T-helper 2 cell treated with Interferon-gamma antibody and Interleukin-4, amounts not matched to agents 5 μg/mL and 100 μg/mL, for 36 hours (primary cell): ENCODE results near the gene GNB2.
"Not testable (repeated sequence)": the region's sequence is repeated elsewhere in the genome, so short reads cannot be mapped to it uniquely, and the experiment has no call there.

Source experiments
- DNase-seq: peaks from one replicate; pipeline ENCODE4 v3.0.0; 2021; ENCODE audit warnings: low spot score
- H3K27ac Mint-ChIP-seq: one replicate; pipeline ENCODE4 v1.8.0; 2021; ENCODE audit warnings: mild to moderate bottlenecking, mixed read lengths
- H3K27me3 Mint-ChIP-seq: one replicate; pipeline ENCODE4 v1.8.0; 2021; ENCODE audit warnings: low read depth, mixed read lengths
- H3K36me3 Mint-ChIP-seq: one replicate; pipeline ENCODE4 v1.8.0; 2021; ENCODE audit warnings: low read depth, mixed read lengths
- H3K4me1 Mint-ChIP-seq: one replicate; pipeline ENCODE4 v1.8.0; 2021; ENCODE audit warnings: low read depth, mixed read lengths
- H3K4me3 Mint-ChIP-seq: one replicate; pipeline ENCODE4 v1.8.0; 2022; ENCODE audit warnings: mild to moderate bottlenecking, moderate library complexity, mixed read lengths
- H3K9me3 Mint-ChIP-seq: one replicate; pipeline ENCODE4 v1.8.0; 2021; ENCODE audit warnings: mixed read lengths

GNB2 gene

DNA sequence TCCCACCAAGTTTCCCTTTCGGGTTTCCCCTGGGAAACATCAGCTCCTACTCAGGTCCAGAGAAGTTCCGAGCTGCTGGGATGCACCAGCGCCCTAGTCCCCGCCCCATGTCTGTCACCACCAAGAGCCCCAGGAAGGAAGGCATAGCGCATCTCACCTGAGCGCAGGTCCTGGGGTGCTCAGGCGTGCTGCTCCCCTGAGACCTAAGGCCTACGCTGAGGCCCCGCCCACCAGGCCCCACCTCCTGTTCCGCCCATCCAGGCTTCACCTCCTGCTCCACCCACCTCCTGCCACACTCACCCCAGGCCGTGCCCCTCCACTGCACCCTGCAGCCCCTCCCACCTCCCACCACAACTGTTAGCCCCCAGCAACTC, 31.0 kb upstream of the GNB2 start:
- no peak overlapping the region for H3K4me3 Mint-ChIP-seq
- no peaks in the 10 kb centered on the region for H3K9me3 Mint-ChIP-seq
- H3K36me3 Mint-ChIP-seq: no peaks in the 10 kb centered on the region
- peaks cover 8% of the 10 kb centered on the region for H3K27me3 Mint-ChIP-seq
- no peak for DNase-seq
- no peaks in the 10 kb centered on the region for H3K4me1 Mint-ChIP-seq
- no peak overlapping the region for H3K27ac Mint-ChIP-seq

DNA sequence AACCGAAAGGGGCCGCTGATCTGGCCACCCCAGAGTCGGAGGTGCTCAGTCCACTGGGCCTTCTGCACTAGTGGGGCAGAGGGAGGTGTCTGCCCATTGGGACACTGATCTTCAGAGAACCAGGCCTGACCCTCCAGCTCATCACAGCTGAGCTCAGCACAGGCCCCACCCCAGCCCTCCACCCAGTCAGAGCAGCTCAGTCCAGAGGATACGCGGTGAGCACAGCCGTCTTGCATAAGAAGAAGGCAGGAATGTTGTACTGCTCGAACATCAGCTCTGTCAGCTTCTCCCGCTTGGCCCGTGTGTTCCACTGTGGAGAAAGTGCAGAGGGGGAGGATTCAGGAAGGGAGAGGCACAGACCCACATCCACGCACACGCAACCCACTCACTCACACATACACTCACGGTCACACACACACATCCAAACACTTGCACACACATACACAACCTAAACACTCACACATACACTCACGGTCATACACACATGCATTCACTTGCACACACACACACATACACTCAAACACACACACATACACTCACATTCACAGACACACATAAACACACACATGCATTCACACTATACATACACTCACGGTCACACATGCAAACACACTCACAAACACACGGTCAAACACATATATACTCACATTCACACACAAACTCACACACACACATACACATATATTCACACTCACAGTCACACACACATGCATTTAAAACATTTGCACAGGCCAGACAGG, 23.5 kb upstream of the GNB2 start:
- Mint-ChIP-seq H3K4me3 (no peak overlapping the region), H3K4me1 (no peaks in the 10 kb centered on the region), H3K27me3 (peaks cover 16% of the 10 kb centered on the region), H3K36me3 (no peaks in the 10 kb centered on the region), H3K9me3 (no peaks in the 10 kb centered on the region), H3K27ac (no peak overlapping the region)
- DNase-seq: no peak

DNA sequence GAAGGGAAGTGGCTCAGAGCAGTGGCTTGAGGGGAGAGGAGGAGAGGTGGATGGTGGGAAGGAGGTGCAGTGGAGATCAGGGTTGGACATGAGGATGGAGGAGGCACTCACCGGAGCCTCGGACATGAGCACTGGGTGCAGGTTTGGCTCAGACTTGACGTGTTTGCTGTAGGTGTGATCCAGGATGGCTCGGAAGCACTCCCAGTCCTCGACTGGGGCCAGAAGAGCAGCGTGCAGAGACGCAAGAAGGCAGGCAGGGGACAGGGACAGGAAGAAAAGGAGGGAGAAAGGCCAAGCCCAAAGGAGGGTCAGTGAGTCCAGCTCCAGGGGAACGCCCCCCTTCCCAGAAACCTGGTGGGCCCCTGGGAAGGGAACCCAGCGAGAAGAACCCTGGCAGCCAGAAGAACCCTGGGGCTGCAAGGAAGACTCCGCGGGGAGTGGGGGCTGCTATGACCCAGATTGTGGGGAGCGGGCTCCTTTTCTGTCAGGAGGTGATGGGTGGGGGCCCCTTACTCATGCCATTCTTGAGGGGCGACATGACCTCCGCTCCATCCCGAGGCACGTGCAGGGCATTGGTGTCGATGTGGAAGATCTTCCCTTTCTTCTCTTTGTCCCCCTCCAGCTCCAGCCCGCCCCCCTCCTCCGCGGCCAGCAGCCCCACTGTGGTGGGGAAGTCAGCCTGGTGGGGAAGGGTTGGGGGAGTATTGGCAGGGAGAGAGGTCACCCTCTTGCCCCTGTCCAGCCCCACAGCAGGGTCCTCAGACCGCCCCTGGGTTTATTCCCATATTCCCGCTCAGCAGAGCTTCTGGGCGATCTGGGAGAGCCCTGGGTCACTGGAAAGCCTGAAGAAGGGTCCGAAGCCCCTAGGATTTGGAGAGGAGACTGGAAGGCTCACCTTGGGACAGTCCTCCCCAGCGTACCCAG, 18.4 kb upstream of the GNB2 start:
- Mint-ChIP-seq H3K9me3 (no peaks in the 10 kb centered on the region), H3K4me1 (no peaks in the 10 kb centered on the region), H3K4me3 (no peak overlapping the region), H3K27ac (no peak overlapping the region), H3K27me3 (peaks cover 28% of the 10 kb centered on the region), H3K36me3 (no peaks in the 10 kb centered on the region)
- DNase-seq: no peak

DNA sequence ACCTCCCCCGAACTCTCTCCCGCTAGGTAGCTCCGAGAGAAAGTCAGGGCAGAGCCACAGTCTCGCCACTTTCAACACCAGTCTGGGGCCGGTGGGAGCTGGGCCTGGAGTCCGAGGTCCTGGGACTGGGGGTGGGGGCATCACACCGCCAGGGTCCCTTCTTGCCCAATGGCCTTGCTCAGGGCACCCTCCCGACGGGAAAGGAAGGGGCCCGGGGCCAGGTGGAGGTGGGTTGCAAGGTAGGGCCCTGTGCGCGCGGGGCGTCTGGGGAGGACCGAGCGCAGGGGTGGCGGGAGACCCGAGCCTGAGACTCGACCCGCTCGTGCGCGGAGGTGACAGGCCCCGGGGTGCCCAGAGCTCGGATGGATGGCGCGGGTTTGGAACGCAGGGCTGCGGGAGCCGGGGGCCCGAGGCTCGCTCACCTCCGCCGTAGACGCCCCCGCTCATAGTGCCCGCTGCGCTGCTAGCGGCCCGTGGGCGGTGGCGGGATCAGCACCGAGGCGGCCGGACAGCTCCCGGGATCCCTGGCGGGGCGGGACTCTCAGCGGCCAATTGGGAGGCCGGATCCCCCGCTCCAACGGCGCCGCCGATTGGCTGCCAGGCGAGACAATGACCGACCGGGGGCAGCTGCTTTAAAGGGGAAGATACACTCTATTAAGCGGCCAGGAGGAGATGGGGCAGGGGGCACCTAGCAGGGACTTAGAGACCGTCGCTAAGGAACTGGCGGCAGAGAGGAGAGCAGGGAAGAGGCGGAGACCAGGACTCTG, 17.4 kb upstream of the GNB2 start, which contains the start of gene ACTL6B:
Gene ACTL6B (minus strand): TSS at position 541 of the 767 bp plus-strand sequence. CDS start 94 bp downstream, at position 447.
- Mint-ChIP-seq H3K4me3 (no peak within 1 kb of the TSS), H3K9me3 (no peaks in the 10 kb centered on the region)
- DNase-seq: peak; percentile 71

DNA sequence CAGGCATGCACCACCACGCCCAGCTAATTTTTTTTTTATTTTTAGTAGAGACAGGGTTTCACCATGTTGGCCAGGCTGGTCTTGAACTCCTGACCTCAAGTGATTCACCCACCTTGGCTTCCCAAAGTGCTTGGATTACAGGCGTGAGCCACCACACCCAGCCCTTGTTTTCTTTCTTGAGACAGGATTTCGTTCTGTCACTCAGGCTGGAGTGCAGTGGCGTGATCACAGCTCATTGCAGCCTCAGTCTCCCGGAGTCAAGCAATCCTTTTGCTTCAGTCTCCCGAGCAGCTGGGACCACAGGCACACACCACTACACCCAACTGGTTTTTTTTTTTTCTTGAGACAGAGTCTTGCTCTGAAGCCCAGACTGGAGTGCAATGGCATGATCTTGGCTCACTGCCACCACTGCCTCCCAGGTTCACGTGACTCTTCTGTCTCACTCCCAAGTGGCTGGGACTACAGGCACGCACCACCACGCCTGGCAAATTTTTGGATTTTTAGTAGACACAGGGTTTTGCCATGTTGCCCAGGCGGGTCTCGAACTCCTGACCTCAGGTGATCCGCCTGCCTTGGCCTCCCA, 11.3 kb upstream of the GNB2 start:
- not testable (repeated sequence) for DNase-seq, H3K27ac Mint-ChIP-seq, H3K9me3 Mint-ChIP-seq, H3K4me1 Mint-ChIP-seq, H3K4me3 Mint-ChIP-seq, H3K36me3 Mint-ChIP-seq
- H3K27me3 Mint-ChIP-seq: peaks cover 18% of the 10 kb centered on the region

More for the DNA sequence above, 17.4 kb upstream of the GNB2 start, which contains the start of gene ACTL6B:
- H3K4me1 Mint-ChIP-seq: no peaks in the 10 kb centered on the region
- H3K36me3 Mint-ChIP-seq: no peaks in the 10 kb centered on the region
- peaks cover 30% of the 10 kb centered on the region for H3K27me3 Mint-ChIP-seq
- no peak within 1 kb of the TSS for H3K27ac Mint-ChIP-seq

DNA sequence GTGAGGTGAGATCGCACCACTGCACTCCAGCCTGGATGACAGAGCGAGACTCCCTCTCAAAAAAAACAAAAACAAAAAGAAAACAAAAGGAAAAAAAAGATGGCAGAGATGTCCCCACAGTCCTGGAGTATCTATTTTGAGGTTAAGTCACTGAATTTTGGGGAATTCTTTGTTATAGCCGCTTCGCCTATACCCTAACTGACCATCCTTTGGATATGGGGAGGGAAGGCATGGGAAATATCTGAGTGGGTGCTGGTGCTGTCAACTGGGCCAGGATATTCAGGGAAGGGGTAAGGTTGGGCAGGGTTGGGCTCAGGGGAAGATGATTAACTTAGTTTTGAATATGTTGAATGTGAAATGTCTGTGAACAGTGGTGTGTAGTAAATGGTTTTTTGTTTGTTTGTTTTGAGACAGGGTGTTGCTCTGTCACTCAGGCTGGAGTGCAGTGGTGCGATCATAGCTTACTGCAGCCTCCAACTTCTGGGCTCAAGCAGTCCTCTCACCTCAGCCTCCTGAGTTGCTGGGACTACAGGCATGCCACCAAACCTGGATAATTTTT, 8.3 kb upstream of the GNB2 start:
- no peaks in the 10 kb centered on the region for H3K9me3 Mint-ChIP-seq
- no peak overlapping the region for H3K4me3 Mint-ChIP-seq
- H3K27ac Mint-ChIP-seq: no peak overlapping the region
- H3K27me3 Mint-ChIP-seq: peaks cover 14% of the 10 kb centered on the region
- no peaks in the 10 kb centered on the region for H3K4me1 Mint-ChIP-seq
- H3K36me3 Mint-ChIP-seq: no peaks in the 10 kb centered on the region
- no peak for DNase-seq

DNA sequence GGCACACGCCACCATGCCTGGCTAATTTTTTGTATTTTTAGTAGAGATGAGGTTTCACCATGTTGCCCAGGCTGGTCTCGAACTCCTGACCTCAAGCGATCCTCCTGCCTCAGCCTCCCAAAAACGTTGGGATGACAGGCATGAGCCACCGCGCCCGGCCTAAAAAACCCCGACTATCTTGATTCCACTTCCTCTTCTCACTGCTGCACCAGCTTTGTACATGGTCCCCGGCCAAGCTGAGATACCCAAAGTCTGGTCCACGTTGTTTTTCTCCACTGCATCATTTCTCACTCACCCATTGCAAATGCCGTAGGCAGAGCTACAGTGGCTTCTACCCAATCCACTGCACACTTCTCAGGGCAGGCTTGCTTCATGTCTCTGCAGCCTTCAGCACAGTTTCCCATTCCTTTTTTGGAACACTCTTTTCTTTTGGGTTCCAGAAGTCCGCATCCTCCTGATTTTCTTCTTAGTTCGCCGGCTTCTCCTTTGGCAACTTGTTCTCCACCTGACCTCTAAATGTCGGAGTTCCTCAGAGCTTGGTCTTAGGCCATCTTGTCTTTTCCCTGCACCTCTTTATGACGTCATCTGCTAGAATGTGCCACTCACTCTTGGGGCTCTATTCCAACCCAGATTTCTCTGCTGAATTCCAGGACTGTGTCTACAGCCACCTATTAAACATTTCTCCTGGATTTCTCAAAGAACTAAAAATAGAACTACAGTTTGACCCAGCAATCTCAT, 6.0 kb upstream of the GNB2 start:
- H3K4me1 Mint-ChIP-seq: no peaks in the 10 kb centered on the region
- no peaks in the 10 kb centered on the region for H3K36me3 Mint-ChIP-seq
- H3K27ac Mint-ChIP-seq: no peak overlapping the region
- no peaks in the 10 kb centered on the region for H3K9me3 Mint-ChIP-seq
- no peak overlapping the region for H3K4me3 Mint-ChIP-seq
- peaks cover 20% of the 10 kb centered on the region for H3K27me3 Mint-ChIP-seq
- no peak for DNase-seq

DNA sequence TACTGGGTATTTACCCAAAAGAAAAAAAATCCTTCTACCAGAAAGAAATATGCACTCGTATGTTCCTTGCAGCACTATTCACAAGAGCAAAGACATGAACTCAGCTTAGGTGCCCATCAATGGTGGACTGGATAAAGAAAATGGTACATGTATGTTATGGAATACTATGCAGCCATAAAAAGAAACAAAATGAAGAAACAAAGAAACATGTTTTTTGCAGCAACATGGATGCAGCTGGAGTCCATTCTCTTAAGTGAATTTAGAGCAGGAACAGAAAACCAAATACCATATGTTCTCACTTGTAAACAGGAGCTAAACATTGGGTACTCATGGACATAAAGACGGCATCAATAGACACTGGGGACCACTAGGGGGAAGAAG, 5.5 kb upstream of the GNB2 start:
- Mint-ChIP-seq H3K27ac (no peak overlapping the region), H3K27me3 (peaks cover 20% of the 10 kb centered on the region), H3K36me3 (no peaks in the 10 kb centered on the region), H3K4me3 (no peak overlapping the region), H3K4me1 (no peaks in the 10 kb centered on the region), H3K9me3 (no peaks in the 10 kb centered on the region)
- no peak for DNase-seq

DNA sequence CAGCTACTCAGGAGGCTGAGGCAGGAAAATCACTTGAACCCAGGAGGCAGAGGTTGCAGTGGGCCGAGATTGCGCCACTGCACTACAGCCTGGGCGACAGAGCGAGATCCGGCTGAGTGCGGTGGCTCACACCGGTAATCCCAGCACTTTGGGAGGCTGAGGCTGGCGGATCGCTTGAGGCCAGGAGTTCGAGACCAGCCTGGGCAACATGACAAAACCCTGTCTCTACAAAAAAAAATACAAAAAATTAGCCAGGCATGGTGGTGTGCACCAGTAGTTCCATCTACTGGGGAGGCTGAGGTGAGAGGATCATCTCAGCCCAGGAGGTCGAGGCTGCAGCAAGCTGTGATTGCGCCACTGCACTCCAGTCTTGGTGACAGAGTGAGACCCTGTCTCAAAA, 4.4 kb upstream of the GNB2 start:
- not testable (repeated sequence) for H3K4me3 Mint-ChIP-seq, DNase-seq, H3K27ac Mint-ChIP-seq, H3K4me1 Mint-ChIP-seq, H3K36me3 Mint-ChIP-seq, H3K9me3 Mint-ChIP-seq
- peaks cover 20% of the 10 kb centered on the region for H3K27me3 Mint-ChIP-seq

DNA sequence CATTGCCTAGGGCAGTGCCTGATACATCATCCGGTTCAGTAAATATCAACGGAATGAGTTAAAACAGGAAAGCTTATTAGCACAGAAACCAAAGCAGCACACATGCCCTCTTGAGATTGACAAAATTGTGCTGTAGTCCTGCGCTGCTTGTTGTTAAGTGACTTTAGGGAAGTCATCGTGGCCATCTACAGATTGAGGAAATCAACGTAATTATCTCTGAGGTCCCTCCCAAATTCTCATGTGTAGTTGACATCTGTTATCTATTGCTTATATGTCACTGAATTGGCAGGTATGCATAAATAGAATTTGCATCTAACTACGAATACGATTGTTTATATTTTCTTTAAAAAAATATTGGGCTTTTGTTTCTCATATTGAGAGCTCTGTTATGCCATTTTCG, 3.5 kb upstream of the GNB2 start:
- H3K9me3 Mint-ChIP-seq: no peaks in the 10 kb centered on the region
- H3K27ac Mint-ChIP-seq: no peak overlapping the region
- peaks cover 3% of the 10 kb centered on the region for H3K36me3 Mint-ChIP-seq
- H3K27me3 Mint-ChIP-seq: peaks cover 20% of the 10 kb centered on the region
- no peaks in the 10 kb centered on the region for H3K4me1 Mint-ChIP-seq
- DNase-seq: no peak
- H3K4me3 Mint-ChIP-seq: no peak overlapping the region

DNA sequence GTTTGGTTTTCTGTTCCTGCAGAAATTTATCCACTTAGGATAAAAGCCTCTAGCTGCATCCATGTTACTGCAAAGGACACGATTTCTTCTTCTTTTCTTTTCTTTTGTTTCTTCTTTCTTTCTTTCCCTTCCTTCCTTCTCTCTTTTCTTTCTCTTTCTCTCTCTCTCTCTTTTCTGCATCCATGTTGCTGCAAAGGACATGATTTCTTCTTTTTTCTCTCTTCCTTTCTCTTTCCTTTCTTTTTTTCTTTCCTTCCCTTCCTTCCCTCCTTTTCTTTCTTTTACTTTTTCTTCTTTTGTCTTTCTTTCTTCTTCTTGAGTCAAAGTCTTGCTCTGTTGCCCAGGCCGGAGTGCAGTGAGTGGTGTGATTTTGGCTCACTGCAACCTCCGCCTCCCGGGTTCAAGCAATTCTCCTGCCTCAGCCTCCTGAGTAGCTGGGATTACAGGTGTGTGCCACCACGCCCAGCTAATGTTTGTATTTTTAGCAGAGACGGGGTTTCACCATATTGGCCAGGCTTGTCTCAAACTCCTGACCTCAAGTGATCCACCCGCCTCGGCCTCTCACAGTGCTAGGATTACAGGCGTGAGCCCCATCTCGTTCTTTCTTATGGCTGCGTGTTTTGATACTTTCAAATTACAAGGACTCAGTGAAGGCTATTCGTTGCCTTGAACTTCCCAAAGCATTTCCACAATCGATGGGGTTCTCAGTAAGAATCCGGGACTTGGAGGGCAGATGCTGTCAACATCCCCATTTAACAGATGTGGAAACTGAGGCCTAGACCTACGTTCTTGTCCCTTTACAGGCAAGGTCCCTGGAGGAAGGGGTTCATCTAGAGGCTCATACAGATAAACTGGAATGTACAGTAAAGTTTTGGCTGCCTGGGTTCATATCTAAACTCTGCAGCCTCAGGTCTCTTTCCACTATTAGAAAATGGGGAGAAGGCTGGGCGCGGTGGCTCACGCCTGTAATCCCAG, 1.9 kb upstream of the GNB2 start:
- H3K27me3 Mint-ChIP-seq: peaks cover 20% of the 10 kb centered on the region

DNA sequence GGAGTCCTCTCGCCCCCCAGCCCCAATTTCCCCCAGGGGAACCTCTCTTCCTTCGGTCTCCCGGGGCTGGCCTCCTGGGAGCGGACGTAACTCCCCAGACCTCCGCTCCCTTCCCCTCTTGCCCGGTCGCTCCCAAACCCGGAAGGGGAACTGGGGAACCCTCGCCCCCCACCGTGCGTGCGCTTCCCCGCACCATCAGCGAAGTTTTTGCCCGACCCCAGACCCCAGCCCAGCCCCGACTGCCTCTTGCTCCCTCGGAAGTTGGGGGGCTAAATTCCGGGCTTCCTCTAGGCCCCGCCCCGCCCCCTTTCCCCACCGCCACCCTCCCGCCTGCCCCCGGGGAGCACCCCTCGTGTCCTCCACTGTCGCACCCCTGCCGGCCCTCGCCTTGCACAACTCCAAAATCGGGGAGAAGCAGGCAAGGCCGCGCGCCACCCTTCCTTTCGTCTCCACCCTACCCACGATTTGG, 436 bp downstream of the GNB2 start:
- peaks cover 23% of the 10 kb centered on the region for H3K36me3 Mint-ChIP-seq
- peaks cover 17% of the 10 kb centered on the region for H3K27me3 Mint-ChIP-seq
- no peaks in the 10 kb centered on the region for H3K9me3 Mint-ChIP-seq
- H3K4me3 Mint-ChIP-seq: peak overlapping the region; percentile 95
- H3K4me1 Mint-ChIP-seq: peaks cover 4% of the 10 kb centered on the region
- H3K27ac Mint-ChIP-seq: peak overlapping the region; percentile 94
- peak; percentile 25 for DNase-seq

More for the DNA sequence above, 1.9 kb upstream of the GNB2 start:
- peak overlapping the region; percentile 62 for H3K27ac Mint-ChIP-seq
- H3K4me3 Mint-ChIP-seq: no peak overlapping the region
- no peaks in the 10 kb centered on the region for H3K9me3 Mint-ChIP-seq
- H3K36me3 Mint-ChIP-seq: peaks cover 9% of the 10 kb centered on the region
- H3K4me1 Mint-ChIP-seq: peaks cover 4% of the 10 kb centered on the region
- no peak for DNase-seq
